Endothelial cell (in vitro differentiated cells): ENCODE measurements around the gene FMN2. TPM values are rescaled to one million over a fixed set of nuclear protein-coding genes. Genes with fewer than 3 reads are reported as not detected.
A peak's percentile ranks its signal among the peaks of the same experiment; 100 is the strongest.

ENCODE experiments used
- DNase-seq: peaks from one replicate; pipeline ENCODE4 v3.0.0; 2021; ENCODE audit warnings: low spot score
- H3K27ac Mint-ChIP-seq: one replicate; pipeline ENCODE4 v1.8.0; 2021; ENCODE audit warnings: mixed read lengths, inconsistent platforms; ENCODE audit not compliant: unreplicated experiment
- H3K27me3 Mint-ChIP-seq: one replicate; pipeline ENCODE4 v1.8.0; 2021; ENCODE audit warnings: mild to moderate bottlenecking, moderate library complexity, mixed read lengths, inconsistent platforms; ENCODE audit not compliant: unreplicated experiment
- H3K36me3 Mint-ChIP-seq: one replicate; pipeline ENCODE4 v1.8.0; 2021; ENCODE audit warnings: mild to moderate bottlenecking, low read depth, mixed read lengths, inconsistent platforms; ENCODE audit not compliant: unreplicated experiment
- H3K4me1 Mint-ChIP-seq: one replicate; pipeline ENCODE4 v1.8.0; 2021; ENCODE audit warnings: mild to moderate bottlenecking, mixed read lengths, inconsistent platforms; ENCODE audit not compliant: unreplicated experiment
- H3K4me3 Mint-ChIP-seq: one replicate; pipeline ENCODE4 v1.8.0; 2021; ENCODE audit warnings: mild to moderate bottlenecking, mixed read lengths, inconsistent platforms; ENCODE audit not compliant: unreplicated experiment
- H3K9me3 Mint-ChIP-seq: one replicate; pipeline ENCODE4 v1.8.0; 2021; ENCODE audit warnings: mixed read lengths, inconsistent platforms; ENCODE audit not compliant: unreplicated experiment
- CTCF ChIP-seq: fragments of 200-600 bp; sonication (generic); IDR thresholded peaks from one replicate; pipeline ENCODE4 v1.5.0; 2021; ENCODE audit warnings: antibody characterized with exemption; ENCODE audit not compliant: unreplicated experiment
- total RNA-seq: library from RNA; stranded (reverse); fragmentation: NEBNext Ultra II Directional; extraction: Animal tissue kit (Norgen Biotek cat#: 25700); gene quantifications from one replicate; pipeline ENCODE4 v1.2.1, GENCODE V29; 2021; ENCODE audit not compliant: unreplicated experiment

Gene FMN2
- total RNA-seq, 1 donor from 2014 or later: 2.6 TPM

DNA sequence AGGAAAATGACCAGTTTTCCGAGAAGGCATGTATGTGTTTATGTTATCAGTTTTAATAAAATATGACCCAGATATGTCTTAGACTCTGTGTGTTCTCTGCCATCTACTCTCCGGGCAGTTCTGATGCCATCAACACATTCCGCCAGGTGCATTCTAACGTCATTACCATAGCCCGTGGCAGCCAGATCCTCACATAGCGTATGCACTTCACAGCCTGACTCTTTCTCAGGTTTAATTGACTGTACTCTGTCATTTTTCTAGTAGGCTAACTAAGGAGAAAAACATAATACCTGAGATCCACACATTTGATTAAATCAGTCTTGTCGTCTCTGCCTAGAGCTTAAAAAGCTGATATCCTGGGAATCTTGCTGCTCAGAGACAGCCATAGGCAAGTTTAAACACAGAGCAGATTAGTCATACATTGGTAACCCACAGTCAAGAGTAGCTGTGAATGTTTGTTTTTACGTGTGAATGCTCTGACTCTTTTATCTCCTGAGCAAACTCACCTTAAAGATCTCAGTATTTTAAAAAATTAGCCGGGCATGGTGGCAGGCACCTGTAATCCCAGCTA, 344.4 kb downstream of the FMN2 start:
- DNase-seq: no peak
- H3K36me3 Mint-ChIP-seq: no peaks in the 10 kb centered on the region
- no peak for TF ChIP-seq CTCF
- H3K27ac Mint-ChIP-seq: no peak overlapping the region
- H3K9me3 Mint-ChIP-seq: no peaks in the 10 kb centered on the region
- H3K4me1 Mint-ChIP-seq: peaks cover 8% of the 10 kb centered on the region
- no peak overlapping the region for H3K4me3 Mint-ChIP-seq
- no peaks in the 10 kb centered on the region for H3K27me3 Mint-ChIP-seq

DNA sequence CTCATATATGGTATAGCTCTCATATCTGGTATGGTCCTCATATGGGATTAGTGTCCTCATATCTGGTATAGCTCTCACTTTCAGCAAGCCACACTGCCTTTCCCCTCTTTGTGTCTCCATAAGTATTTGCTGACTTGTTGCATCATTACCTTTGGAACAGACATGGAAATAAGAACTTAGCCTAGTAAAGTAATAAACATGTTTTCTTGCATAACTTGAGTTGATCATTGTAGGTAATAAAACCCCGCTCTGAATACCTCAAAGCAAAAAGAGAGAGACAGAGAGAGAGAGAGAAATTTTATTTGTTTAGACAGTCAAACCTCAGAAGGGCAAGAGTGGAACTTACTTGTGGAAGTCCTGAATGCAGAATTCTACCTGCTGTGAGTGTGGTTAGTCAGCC, 350.0 kb downstream of the FMN2 start:
- H3K4me1 Mint-ChIP-seq: no peaks in the 10 kb centered on the region
- no peak for DNase-seq
- H3K36me3 Mint-ChIP-seq: no peaks in the 10 kb centered on the region
- no peak overlapping the region for H3K4me3 Mint-ChIP-seq
- H3K27ac Mint-ChIP-seq: no peak overlapping the region
- H3K9me3 Mint-ChIP-seq: no peaks in the 10 kb centered on the region
- peaks cover under 1% of the 10 kb centered on the region for H3K27me3 Mint-ChIP-seq
- TF ChIP-seq CTCF: no peak

- no peak for TF ChIP-seq CTCF
- no peak for DNase-seq
- Mint-ChIP-seq H3K27me3 (peaks cover 2% of the 10 kb centered on the region), H3K4me1 (no peaks in the 10 kb centered on the region), H3K9me3 (no peaks in the 10 kb centered on the region), H3K4me3 (no peak overlapping the region), H3K27ac (no peak overlapping the region), H3K36me3 (no peaks in the 10 kb centered on the region)
Measured at GRCh38 chr1:240445369-240445768, 353.7 kb downstream of the FMN2 start.

- DNase-seq: peak; percentile 10
- Mint-ChIP-seq H3K36me3 (no peaks in the 10 kb centered on the region), H3K4me1 (peaks cover 21% of the 10 kb centered on the region), H3K4me3 (no peak overlapping the region), H3K27me3 (no peaks in the 10 kb centered on the region), H3K9me3 (no peaks in the 10 kb centered on the region), H3K27ac (no peak overlapping the region)
- peak; percentile 56 for TF ChIP-seq CTCF
Measured at GRCh38 chr1:240455228-240455821, 363.6 kb downstream of the FMN2 start.

DNA sequence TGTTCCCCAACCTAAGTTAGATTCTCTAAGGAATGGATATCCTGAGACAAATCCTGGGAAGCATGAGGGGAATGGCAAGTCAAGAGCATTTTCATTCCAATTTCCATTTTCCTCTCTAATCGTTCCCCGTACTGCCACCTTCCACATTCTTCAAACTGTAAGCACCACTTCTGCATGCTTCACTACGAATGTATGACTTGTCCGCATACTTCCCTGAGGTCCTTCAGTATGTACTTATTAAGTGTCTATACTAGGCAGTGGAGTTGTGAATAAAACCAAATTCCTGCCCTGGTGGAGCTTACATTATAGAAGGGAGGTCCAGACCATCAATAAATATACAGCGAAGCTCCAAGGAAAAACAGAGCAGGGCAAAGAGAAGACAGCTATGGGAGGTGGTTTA, 365.5 kb downstream of the FMN2 start:
- Mint-ChIP-seq H3K27me3 (no peaks in the 10 kb centered on the region), H3K27ac (no peak overlapping the region), H3K9me3 (no peaks in the 10 kb centered on the region), H3K36me3 (no peaks in the 10 kb centered on the region), H3K4me3 (no peak overlapping the region), H3K4me1 (peaks cover 21% of the 10 kb centered on the region)
- no peak for TF ChIP-seq CTCF
- DNase-seq: no peak
